ENCODE results near the gene DPT.
"Not testable (repeated sequence)": the region's sequence is repeated elsewhere in the genome, so short reads cannot be mapped to it uniquely, and the experiment has no call there.

Gene DPT

DNA sequence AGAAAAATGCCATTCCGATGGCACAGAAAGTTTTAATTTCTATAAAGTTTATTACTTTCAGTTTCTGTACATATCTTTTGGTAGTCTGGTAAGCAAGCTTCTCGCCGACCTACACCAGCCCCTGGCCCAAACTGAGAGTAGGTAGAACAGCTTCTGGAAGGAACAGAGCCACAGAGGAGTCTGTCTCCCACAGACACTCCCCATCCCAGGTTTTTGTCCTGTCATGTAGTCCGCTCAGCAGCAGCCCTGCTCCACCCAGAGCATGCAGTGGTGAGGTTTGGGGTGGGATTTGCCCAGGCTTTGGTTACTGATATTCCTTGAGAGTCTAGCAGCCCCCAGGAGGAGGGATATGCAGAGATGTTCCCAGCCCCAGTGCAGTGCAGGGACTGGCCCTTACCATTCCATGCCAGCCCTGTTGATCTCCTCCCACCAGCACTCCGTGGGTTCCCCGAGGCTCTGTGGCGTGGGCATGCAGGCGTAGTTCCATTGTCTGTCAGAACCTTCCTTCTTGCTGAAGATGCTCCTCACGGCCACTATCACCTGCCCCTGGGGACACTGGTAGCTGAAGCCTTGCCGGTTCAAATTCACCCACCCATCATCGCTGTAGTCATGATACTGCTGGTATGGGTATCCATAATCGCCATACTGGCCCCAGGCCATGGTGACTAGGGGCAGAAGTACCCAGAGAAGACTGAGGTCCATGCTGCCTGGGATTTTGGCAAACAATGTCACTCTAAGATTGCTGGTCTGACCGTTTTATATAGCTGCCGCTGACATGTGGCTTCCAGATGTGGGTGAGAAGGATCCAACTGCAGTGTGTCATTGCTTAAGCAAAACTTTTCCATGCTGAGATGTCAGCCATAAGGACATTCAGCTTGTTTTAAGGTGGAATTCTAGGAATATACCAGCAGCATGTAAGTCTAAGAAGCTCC is at the start of gene DPT:
Gene DPT, minus strand, starts transcription at position 734 of the 932 bp plus-strand sequence. Its CDS starts 32 bp downstream, at position 702.
- no peak for DNase-seq (ENCODE audit: low read depth)

DNA sequence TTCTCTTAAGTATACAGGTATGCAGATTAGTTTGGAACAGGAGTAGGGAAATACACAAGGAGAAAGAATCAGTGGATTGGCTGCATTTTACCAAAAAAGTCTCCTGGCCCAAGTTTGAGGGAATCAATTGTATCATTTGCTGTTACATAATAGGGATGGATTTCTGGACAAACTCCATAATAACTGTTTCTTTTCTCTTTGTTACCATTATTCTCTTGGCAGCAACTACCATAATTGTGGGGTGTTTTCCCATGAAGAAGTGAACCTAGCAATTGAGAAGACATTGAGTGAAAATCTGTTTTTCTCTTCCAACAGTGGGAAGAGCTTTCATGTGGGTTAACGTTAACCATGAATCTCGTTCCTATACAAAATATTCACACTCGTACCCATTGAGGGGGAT is 46.4 kb upstream of the DPT start:
- DNase-seq (ENCODE audit: low read depth): no peak

DNA sequence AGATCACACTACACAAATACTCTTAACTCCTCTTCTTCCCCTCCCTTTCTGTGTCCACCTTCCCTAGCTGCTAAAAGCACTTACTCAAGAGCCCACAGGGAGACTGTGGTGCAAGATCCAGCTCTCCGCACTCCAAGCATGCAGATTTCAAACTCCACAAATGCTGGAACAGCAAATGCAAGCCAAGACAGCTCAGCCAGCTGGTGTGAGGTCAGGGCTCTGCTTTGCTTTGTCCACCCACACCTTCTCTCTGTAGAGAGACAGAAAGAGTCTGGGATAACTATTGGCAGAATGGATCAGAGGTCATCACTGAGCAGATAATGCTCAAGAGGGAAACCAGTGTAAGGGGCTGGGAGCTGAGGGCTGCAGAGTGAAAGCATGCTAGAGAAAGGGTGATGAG is 45.2 kb upstream of the DPT start:
- no peak for DNase-seq (ENCODE audit: low read depth)

DNA sequence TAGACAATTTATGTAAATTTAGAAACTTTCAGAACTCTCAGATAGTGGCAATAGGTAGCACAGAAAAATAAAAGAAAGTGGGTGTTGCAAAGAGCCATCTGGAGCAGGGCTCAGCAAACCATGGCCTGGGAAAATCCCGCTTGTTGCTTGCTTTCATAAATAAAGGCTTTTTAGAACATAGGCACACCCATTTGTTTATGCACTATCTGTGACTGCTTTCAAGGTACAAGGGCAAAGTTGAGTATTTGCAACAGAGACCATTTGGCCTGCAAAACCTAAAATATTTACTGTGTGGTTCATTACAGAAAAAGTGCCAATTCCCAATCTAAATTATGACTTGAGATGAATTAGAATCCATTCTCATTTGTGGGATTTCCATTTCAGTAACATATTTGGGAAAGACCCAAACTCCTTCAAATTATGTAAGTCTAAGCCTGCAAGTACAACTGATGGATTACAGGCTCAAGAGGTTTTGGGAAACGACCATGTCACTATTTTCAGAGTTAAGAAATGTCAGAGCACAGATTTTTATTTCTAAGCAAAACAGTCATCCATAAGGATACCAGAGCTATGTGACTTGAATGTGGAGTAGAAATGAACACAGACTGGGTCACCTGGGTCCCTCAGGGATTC is 43.5 kb upstream of the DPT start:
- no peak for DNase-seq (ENCODE audit: low read depth)

DNA sequence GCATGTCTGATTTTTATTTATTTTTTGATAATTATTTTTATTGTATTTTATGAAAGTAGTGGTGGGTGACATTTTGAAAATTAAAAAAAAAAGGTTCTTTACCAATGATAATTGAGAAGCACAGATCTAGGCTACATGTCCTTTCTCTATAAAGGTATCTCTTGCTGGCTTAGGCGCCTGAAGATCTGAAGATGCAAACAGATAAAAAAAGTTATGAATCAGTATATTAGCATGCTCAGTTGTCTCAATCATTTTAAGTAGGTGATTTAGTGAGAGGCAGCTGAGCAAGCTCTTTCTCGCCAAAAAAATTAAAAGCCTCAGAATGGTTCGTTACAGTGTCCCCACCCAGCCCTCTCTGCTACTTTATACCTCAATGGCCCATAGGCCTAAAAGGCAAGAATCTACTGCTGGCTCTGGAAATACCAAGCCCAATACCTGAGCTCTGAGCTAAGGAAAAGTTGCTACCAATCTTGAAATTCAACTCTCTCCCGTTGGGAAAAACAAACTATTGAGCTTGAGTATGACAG is 42.2 kb upstream of the DPT start:
- DNase-seq (ENCODE audit: low read depth): no peak

DNA sequence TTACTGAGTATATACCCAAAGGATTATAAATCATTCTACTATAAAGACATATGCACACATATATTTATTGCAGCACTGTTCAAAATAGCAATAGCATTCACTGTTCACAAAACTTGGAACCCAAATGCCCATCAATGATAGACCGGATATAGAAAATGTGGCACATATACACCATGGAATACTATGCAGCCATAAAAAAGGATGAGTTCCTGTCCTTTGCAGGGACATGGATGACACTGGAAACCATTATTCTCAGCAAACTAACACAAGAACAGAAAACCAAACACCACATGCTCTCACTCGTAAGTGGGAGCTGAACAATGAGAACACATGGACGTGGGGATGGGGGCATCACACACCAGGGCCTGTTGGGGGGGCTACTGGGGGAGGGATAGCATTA is 40.9 kb upstream of the DPT start:
- not testable (repeated sequence) for DNase-seq (ENCODE audit: low read depth)

DNA sequence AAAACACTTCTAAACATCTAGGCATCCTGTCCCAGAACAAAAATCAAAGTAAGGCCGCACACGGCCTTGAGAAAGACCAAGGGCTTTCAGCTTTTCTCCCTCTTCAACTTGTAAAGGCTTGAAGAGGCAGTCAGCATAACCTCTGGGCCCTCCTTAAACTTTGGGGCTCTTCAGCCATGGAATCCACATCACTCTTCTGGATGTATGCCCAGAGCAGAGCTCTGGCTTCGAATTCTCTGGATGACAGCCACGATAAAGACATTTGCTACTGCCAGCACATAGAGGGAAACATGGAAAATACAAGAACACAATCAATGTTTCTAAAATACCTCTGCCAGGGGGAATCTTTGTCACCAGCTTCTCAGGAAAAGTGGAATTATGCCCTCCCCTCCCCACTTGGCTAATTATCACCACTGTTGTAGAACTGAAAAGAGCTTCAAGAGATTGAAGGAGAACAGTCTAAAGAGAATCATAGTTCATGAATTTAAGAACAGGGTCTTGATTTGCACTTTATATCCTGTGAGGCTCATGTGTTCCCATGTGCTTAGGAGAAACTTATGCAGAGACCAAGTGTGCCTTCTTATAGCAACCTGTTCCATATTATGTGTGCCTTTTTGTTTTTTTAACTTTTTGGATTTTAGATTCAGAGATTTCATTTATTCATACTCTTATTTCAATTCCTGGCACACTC is 39.0 kb upstream of the DPT start:
- no peak for DNase-seq (ENCODE audit: low read depth)

DNA sequence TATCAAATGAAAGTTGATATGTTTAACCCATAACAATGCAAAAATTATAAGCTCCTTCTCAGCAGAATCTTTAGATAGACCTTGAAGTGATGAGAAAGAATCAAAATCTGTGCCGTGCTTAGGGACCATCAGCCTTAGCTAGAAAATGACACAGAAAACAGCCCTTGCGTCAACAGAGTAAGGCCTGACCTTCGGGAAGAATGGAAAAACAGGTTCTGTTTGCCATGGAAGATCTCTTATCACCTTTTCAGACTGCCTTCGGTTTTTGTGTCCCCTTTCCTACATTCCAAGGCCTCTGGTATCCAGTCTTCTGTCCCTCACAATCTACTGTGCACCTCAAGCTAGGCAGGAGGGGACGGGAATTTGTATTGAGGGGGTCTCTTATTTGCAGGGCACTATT is 37.6 kb upstream of the DPT start:
- no peak for DNase-seq (ENCODE audit: low read depth)

DNA sequence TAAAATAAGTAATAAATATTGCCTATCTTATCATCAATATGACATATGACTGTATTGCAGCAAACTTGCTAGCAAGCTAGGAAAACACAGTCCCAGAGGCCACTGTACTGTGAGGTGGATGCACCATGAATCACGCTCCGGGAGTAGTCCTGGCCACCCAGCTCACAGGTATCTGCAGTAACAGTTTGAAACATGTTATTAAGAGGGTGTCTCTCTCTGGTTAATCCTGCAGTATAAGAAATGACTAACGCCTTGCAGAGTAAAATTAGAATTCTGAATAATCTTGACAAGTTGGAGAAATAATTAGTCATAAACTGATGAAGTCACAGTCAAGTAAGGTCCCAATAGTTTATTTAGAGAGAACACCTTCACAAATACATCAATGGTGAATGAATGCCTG is 34.0 kb upstream of the DPT start:
- DNase-seq (ENCODE audit: low read depth): no peak

DNA sequence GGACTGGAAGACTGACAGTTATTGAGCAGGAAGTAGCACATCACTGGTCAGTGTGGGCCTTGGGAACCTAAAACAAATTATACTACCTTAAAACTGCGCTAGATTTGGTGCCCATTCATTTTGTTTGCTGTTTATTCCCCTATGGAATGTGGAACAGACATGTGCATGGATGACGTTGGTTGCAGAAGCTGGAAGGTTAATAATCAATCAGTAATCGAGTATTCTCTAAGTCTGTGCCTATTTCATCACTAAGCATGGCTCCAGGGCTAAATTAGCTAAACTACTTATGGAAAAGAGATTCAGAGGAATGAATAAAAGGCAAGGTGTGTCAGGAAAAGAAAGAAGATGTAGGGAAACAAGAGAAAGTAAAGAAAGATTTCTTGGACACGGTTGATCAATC is 33.5 kb upstream of the DPT start:
- no peak for DNase-seq (ENCODE audit: low read depth)

DNA sequence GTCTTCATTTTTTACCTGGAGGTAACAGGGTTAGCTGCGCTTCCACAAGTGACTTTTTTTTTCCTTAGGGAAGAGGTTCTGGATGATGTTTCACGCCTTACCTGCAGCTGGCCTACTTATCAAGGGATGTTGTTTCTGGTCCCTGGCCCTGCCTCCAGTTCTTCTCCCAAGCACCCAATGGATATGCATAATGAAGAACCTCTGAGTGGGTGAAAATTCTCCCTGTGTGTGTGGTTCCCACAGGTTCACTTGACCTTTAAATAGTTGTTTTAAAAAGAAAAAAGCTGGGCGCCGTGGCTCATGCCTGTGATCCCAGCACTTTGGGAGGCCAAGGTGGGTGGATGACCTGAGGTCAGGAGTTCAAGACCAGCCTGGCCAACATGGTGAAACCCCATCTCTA is 31.8 kb upstream of the DPT start:
- no peak for DNase-seq (ENCODE audit: low read depth)

DNA sequence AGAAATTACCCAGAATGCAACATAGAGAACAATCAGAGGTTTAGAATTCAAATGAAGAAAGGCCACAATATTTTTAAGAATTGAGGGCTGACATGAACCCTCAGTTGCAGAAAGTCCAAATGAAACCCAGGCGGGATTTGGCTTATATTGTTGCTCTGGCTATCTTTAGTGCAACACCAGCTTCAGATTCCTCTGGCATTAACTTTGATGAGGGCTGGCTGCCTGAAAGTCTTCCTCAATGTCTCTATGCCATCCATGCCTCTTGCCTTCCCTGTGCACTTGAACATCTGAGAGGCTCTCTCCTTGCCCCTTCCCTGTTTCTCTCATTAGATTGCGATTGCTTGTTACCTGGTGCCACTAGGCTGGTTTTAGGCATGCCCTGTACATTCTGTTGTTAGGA is 31.2 kb upstream of the DPT start:
- DNase-seq (ENCODE audit: low read depth): no peak

DNA sequence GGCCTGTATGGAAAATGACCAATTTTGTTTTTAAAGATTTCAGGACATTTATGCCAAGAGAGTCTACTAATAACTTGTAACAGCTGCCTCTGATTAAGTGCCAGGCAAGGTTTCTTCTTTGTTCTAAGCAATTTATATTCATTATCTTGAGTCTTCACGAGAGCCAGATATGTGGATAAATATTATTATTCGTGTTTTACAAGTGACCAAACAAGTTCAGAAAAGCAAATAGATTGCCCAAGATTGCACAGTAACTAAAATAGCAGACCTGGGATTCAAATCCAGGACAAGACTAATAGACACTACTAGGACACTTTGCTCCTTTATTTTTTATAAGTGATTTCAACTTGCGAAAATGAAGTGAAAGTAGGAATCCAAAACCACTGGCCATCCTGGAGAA is 30.1 kb upstream of the DPT start:
- no peak for DNase-seq (ENCODE audit: low read depth)

DNA sequence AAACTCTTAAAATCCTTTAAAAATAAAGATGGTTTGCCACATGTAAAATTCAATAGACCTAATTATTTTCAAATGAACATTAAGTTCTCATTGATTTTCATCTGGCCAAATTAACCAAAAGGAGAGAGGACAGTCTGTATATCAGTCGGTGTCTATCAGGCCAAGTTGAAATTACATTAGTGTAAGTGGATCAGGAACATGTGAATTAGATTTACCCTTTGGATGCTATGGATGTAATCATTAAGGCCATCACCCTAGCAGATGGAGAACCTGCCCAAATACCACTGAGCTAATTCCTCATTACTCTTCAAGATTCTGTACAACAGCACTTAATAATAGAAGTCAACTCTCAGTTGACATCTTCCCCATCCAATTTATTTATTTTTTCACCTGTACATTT is 29.5 kb upstream of the DPT start:
- no peak for DNase-seq (ENCODE audit: low read depth)

DNA sequence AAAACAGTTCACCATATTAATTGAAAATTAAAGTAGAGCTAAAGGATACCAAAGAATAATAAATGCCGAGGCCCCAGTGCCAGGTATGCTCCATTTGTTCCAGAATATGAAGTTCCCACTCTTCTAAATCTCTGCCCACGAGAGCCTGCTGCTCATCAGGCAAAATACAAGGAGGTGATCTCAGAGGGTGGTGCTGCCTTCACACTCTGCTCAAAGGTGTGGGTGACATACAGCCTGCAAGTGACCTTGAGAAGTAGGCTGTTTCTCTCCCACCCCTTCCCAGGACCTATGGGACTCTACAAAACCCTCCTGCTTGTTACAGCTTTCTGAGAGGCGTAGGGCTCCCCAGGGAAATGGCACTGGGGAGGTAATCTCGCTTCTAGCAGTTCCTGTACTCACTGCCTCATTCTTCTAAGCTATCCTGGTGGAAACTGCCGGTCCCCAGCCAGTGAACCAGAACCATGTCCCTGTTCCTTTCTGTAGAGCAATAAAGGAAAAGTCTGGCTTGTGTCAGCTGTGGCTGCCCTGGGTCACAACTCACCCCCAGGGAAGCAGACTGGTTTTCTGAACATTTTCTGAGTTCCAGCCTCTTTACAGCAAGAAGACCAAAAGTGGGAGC is 26.9 kb upstream of the DPT start:
- no peak for DNase-seq (ENCODE audit: low read depth)

DNA sequence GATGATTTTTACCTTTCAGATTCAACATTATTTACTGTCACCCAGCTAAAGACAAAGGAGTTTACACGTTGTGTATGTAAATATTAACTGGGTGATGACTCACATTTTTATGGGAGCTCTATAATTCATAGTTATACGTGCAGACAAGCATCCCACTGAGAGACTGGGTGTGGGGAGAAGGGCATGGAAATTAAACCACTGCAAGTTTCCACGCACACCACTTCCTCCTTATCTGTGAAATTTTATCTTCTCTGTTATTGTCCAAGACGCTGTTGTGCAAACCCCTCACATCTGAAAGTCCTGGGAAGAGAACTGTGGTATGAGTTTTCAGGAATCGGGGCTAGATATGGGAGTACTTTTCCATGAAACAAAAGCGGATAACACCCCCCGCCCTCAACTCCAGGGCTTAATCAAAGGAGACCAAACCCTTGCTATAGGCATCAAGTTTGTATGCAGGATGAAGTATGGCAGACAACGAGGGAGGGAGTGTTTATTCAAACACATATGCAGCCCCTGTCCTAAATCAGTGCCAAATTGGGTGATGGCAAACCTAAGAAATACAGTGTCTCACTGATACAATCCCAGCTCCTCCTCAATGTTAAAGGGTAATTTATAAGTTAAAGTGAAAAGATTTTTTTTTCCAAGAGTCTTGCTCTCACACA is 23.3 kb upstream of the DPT start:
- DNase-seq (ENCODE audit: low read depth): no peak

DNA sequence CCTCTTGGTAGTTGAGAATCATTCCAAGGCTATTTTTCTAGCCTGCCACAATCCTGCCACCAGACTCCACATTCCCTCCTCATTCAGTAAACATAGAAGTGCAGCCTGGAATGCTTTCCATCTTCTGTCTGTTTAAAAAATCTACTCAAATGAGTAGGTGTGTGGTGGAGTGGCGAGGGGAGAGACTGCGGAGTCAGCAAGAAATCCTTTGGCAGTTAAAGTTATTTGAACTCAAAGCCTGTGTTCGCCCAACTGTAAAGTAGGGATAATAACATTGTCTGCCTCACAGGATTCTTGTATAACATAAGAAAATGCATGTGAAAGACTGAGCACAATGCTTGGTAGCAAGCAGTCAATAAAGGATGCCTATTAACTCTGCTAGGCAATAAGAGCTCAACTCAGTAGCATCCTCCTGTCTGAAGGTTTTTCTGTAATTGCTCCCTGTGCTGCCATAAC is 22.2 kb upstream of the DPT start:
- DNase-seq (ENCODE audit: low read depth): no peak

DNA sequence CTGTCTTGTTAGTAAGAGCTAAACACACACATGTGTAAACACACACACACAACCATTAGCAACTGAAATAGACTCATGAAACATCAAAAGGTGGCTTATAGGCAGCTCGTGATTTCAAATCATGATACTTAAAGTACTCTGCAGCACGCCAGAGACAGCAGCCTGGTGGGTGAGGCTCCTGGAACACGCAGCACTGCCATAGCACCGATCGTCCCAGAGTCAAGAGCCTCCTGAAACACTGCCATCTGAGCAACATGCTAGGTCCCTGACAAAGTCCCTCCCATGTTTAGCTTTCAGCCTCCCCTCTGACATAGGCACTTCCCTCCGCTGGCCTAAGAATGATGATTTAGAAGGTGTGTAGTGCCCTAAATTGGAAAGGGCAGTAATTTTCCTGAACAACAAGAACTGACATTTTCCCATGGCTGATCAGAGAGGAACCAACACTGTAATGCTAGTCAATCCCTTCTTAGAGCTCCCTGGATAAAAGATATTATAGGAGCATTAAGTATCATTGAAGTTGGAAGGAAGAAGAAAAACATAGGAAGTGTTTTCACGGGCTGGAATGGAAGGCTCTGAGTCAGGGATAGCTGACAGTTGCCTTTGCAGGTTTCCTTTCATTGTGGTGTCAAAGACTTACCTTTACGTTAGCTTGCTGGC is 14.1 kb upstream of the DPT start:
- DNase-seq (ENCODE audit: low read depth): no peak

DNA sequence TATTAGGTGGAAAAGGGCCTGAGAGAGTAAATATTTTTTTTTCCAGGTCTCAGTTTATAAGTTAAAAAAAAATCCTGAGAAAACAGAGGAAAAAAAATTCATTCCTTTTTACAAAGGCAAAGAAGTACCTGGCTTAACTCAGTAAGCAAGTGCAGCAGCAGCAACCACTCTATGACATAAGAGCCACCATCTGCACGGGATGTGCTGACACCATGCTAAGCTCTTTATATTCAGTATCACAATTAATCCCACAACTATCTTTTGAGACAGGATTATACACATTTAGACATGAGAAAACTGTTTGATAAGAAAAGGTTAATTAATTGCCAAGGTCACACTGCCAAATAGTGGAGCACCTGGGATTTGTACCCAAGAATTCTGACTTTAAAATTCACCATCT is 13.4 kb upstream of the DPT start:
- no peak for DNase-seq (ENCODE audit: low read depth)

DNA sequence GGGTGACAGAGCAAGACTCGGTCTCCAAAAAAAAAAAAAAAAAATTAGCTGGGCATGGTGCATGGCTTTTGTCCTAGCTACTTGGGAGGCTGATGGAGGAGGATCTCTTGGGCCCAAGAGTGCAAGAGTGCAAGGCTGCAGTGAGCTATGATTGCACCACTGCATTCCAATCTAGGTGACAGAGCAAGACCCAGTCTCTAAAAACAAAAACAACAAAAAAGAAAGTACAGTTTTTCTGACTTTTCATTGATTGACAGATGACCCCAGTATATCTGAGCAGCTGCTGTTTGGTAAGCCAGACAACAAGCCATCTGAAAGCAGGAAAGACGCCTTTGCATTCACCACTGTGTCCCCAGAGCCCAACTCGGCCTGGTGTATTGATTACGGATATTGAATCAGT is 10.9 kb upstream of the DPT start:
- no peak for DNase-seq (ENCODE audit: low read depth)

DNA sequence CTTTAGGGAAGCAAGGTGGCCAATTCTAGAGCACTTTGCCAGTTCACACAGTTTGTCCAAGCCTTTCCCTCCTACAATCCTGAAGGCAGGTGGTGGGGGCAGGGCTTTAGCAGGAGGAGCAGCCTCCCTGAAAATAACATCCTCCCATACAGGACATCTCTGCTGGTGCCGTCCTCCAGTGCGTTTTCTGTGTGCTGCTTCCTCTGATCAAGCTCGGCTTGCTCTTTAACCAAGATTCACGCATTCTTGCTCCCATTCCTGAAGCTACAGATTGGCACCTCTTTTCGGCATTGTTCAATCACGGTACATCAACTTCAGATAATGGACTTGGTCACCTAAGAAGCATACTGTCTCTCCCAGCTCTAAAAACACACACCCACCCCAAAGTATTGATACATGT is 7.5 kb upstream of the DPT start:
- DNase-seq (ENCODE audit: low read depth): no peak
